GM12892 (cell line): Measurements from ENCODE around the gene CA12.

ENCODE experiments used
- POLR2A ChIP-seq: IDR thresholded peaks from 2 replicates; pipeline ENCODE4 v1.6.1; 2011; ENCODE audit warnings: low read depth, low read length, control low read depth
- POLR2AphosphoS5 ChIP-seq: IDR thresholded peaks from 2 replicates; pipeline ENCODE4 v1.6.1; 2011; ENCODE audit warnings: low read depth, low read length, control low read depth
- TAF1 ChIP-seq: IDR thresholded peaks from 2 replicates; pipeline ENCODE4 v1.6.1; 2011; ENCODE audit warnings: low read depth, mild to moderate bottlenecking, control low read depth, low read length, borderline replicate concordance

- TF ChIP-seq POLR2AphosphoS5 (no peak), TAF1 (no peak), POLR2A (no peak)
Observed at GRCh38 chr15:63388511-63388910, 6.9 kb upstream of the CA12 start.
